ENCODE data around the gene OSBPL2.

DNA sequence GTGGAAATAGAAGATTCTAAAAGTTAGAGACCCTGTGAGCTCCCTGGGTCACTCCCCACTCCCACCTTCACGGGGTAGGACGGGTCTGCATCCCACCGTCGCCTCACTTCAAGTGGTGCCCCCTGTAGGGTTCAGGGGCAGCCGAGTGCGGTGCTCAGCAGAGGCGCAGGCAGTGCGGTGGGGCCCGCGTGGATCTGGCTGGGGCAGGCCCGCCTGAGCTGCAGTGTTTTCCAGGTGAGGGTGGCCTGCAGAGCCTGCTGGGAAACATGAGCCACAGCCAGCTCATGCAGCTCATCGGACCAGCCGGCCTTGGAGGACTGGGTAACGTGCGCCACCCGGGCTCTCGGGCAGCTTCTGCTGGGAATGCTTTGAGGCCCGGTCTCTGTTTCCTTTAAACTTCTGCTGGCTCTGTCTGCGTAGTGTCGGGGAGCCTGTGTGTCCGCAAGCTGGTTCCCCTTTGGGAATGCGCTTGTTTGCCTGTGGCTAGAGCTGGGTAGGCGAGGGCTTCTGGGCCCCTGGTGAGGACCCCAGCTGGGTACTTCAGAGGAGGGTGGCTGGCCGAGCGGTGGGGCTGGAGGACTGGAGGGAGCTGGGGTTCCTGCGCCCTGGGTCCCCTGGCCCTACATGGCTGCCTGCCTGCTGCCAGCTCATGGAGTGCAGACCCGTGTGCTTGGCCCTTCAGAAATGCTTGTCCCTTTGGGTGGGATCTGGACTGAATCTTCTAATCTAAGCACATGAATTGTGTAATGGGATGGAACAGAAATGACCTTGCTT is 68.3 kb downstream of the OSBPL2 start:
- TF ChIP-seq, protein P1, sequence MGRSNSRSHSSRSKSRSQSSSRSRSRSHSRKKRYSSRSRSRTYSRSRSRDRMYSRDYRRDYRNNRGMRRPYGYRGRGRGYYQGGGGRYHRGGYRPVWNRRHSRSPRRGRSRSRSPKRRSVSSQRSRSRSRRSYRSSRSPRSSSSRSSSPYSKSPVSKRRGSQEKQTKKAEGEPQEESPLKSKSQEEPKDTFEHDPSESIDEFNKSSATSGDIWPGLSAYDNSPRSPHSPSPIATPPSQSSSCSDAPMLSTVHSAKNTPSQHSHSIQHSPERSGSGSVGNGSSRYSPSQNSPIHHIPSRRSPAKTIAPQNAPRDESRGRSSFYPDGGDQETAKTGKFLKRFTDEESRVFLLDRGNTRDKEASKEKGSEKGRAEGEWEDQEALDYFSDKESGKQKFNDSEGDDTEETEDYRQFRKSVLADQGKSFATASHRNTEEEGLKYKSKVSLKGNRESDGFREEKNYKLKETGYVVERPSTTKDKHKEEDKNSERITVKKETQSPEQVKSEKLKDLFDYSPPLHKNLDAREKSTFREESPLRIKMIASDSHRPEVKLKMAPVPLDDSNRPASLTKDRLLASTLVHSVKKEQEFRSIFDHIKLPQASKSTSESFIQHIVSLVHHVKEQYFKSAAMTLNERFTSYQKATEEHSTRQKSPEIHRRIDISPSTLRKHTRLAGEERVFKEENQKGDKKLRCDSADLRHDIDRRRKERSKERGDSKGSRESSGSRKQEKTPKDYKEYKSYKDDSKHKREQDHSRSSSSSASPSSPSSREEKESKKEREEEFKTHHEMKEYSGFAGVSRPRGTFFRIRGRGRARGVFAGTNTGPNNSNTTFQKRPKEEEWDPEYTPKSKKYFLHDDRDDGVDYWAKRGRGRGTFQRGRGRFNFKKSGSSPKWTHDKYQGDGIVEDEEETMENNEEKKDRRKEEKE (IDR thresholded peaks at IDR 0.05; ENCODE audit: borderline replicate concordance in 1 of 2, control insufficient read depth in 1 of 2, low read depth in 2 of 2, low read length in 1 of 2) = no peak
- TF ChIP-seq, protein P2, sequence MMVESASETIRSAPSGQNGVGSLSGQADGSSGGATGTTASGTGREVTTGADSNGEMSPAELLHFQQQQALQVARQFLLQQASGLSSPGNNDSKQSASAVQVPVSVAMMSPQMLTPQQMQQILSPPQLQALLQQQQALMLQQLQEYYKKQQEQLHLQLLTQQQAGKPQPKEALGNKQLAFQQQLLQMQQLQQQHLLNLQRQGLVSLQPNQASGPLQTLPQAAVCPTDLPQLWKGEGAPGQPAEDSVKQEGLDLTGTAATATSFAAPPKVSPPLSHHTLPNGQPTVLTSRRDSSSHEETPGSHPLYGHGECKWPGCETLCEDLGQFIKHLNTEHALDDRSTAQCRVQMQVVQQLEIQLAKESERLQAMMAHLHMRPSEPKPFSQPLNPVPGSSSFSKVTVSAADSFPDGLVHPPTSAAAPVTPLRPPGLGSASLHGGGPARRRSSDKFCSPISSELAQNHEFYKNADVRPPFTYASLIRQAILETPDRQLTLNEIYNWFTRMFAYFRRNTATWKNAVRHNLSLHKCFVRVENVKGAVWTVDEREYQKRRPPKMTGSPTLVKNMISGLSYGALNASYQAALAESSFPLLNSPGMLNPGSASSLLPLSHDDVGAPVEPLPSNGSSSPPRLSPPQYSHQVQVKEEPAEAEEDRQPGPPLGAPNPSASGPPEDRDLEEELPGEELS (CRISPR knock-in tag; IDR thresholded peaks at IDR 0.05; ENCODE audit: borderline replicate concordance) = no peak
- TF ChIP-seq ERF (CRISPR knock-in tag; IDR thresholded peaks at IDR 0.05) (no peak), NFIC (IDR thresholded peaks at IDR 0.05) (no peak), SMAD3 (CRISPR knock-in tag; conservative IDR thresholded peaks at IDR 0.05) (no peak), CBX2 (IDR thresholded peaks at IDR 0.05; ENCODE audit: insufficient read depth, low read length, poor library complexity, severe bottlenecking) (no peak), KDM5B (IDR thresholded peaks at IDR 0.05; ENCODE audit: insufficient replicate concordance, low read depth, low read length) (no peak), SMARCC2 (IDR thresholded peaks at IDR 0.05; ENCODE audit: low read depth) (no peak), CBX8 (IDR thresholded peaks at IDR 0.05; ENCODE audit: borderline replicate concordance, extremely low read depth, low read depth, low read length, poor library complexity, severe bottlenecking) (no peak), TCFL5 (CRISPR knock-in tag; conservative IDR thresholded peaks at IDR 0.05) (no peak), NRF1 (conservative IDR thresholded peaks at IDR 0.05 in 1 of 2, IDR thresholded peaks at IDR 0.05 in 1 of 2) (no peak)

All from K562 (cell line).